DOHH2 (cell line): ENCODE measurements around the gene SYNE1.

Experiments
- H3F3A ChIP-seq: fragments of 200-600 bp; sonication (generic), shearing (Covaris generic); 2 replicates; pipeline ENCODE4 v1.6.0; 2016; ENCODE audit warnings: antibody characterized with exemption, mild to moderate bottlenecking; ENCODE audit not compliant: control insufficient read depth, insufficient read depth
- H3K27ac ChIP-seq: fragments of 200-600 bp; sonication (generic); 2 replicates; pipeline ENCODE4 v1.5.1; 2014; ENCODE audit warnings: low read depth, mild to moderate bottlenecking, low read length, moderate library complexity
- H3K27me3 ChIP-seq: fragments of 200-600 bp; sonication (generic); 2 replicates; pipeline ENCODE4 v1.6.1; 2014; ENCODE audit warnings: mild to moderate bottlenecking, low read length, mixed read lengths; ENCODE audit not compliant: control insufficient read depth
- H3K36me3 ChIP-seq: fragments of 200-600 bp; sonication (generic); 2 replicates; pipeline ENCODE4 v1.6.1; 2014; ENCODE audit warnings: mild to moderate bottlenecking, low read length, moderate library complexity, mixed read lengths; ENCODE audit not compliant: control insufficient read depth
- H3K4me1 ChIP-seq: fragments of 200-600 bp; sonication (generic); 2 replicates; pipeline ENCODE4 v1.6.1; 2014; ENCODE audit warnings: mild to moderate bottlenecking, low read length, mixed read lengths; ENCODE audit not compliant: control insufficient read depth
- H3K4me2 ChIP-seq: fragments of 200-600 bp; sonication (generic); 2 replicates; pipeline ENCODE4 v1.6.0; 2014; ENCODE audit warnings: mild to moderate bottlenecking, low read length, moderate library complexity
- H3K4me3 ChIP-seq: fragments of 200-600 bp; sonication (generic); 2 replicates; pipeline ENCODE4 v1.5.1; 2014; ENCODE audit warnings: mild to moderate bottlenecking, low read length, mixed read lengths
- H3K79me2 ChIP-seq: fragments of 200-600 bp; sonication (generic); 2 replicates; pipeline ENCODE4 v1.6.1; 2014; ENCODE audit warnings: mild to moderate bottlenecking, low read length, mixed read lengths; ENCODE audit not compliant: control insufficient read depth
- H3K9me2 ChIP-seq: fragments of 200-600 bp; sonication (generic); replicated peaks from 2 replicates; pipeline ENCODE4 v1.6.1; 2014; ENCODE audit warnings: mild to moderate bottlenecking, low read length, mixed read lengths; ENCODE audit not compliant: control insufficient read depth
- H3K9me3 ChIP-seq: fragments of 200-600 bp; sonication (generic); 2 replicates; pipeline ENCODE4 v1.6.1; 2014; ENCODE audit warnings: antibody characterized with exemption, low read length, mixed read lengths; ENCODE audit not compliant: control insufficient read depth, insufficient read depth
- H4K20me1 ChIP-seq: fragments of 200-600 bp; sonication (generic); 2 replicates; pipeline ENCODE4 v1.6.0; 2014; ENCODE audit warnings: low read depth, mild to moderate bottlenecking, antibody characterized with exemption, low read length, moderate library complexity; ENCODE audit not compliant: control insufficient read depth, insufficient read depth
- EZH2phosphoT487 ChIP-seq: fragments of 200-600 bp; sonication (generic); IDR thresholded peaks from 2 replicates; pipeline ENCODE4 v1.6.1; 2017; ENCODE audit warnings: borderline replicate concordance, mild to moderate bottlenecking, antibody characterized with exemption, low read length, moderate library complexity, mixed read lengths
- TF ChIP-seq, protein P1 (sequence below): fragments of 200-600 bp; sonication (generic); IDR thresholded peaks from one replicate; pipeline ENCODE4 v1.5.1; 2014; ENCODE audit warnings: antibody characterized with exemption, mild to moderate bottlenecking, low read depth, low read length; ENCODE audit not compliant: poor library complexity, severe bottlenecking

Gene SYNE1

DNA sequence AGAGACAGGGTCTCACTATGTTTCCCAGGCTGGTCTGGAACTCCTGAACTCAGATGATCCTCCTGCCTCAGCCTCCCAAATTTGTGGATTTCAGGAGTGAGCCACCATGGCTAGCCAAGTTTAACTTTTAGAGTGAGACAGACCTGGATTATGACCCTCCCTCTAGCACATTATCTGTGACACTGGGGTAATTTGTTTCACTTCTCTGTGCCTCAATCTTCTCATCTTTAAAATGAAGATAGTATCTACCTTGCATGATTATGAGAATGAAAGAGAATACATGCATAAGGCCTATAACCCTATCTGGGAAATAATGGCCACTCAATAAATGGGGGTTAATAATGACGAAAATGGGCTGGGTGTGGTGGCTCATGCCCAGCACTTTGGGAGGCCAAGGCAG lies 373.6 kb downstream of the SYNE1 start:
- H3K4me3 ChIP-seq, result no peak overlapping the region
- no peak overlapping the region for H3K4me2 ChIP-seq
- H3K27me3 ChIP-seq, result no peaks in the 10 kb centered on the region
- peaks cover under 1% of the 10 kb centered on the region; the same call in 1 of the 2 replicates for H3F3A ChIP-seq
- peaks cover 3% of the 10 kb centered on the region for H3K9me3 ChIP-seq
- TF ChIP-seq, protein P1, sequence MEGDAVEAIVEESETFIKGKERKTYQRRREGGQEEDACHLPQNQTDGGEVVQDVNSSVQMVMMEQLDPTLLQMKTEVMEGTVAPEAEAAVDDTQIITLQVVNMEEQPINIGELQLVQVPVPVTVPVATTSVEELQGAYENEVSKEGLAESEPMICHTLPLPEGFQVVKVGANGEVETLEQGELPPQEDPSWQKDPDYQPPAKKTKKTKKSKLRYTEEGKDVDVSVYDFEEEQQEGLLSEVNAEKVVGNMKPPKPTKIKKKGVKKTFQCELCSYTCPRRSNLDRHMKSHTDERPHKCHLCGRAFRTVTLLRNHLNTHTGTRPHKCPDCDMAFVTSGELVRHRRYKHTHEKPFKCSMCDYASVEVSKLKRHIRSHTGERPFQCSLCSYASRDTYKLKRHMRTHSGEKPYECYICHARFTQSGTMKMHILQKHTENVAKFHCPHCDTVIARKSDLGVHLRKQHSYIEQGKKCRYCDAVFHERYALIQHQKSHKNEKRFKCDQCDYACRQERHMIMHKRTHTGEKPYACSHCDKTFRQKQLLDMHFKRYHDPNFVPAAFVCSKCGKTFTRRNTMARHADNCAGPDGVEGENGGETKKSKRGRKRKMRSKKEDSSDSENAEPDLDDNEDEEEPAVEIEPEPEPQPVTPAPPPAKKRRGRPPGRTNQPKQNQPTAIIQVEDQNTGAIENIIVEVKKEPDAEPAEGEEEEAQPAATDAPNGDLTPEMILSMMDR, result no peak
- no peak for TF ChIP-seq EZH2phosphoT487
- H3K9me2 ChIP-seq, result no peaks in the 10 kb centered on the region
- no peaks in the 10 kb centered on the region for H4K20me1 ChIP-seq
- peaks cover 85% of the 10 kb centered on the region for H3K36me3 ChIP-seq
- H3K4me1 ChIP-seq, result no peaks in the 10 kb centered on the region
- H3K27ac ChIP-seq, result no peak overlapping the region
- no peaks in the 10 kb centered on the region for H3K79me2 ChIP-seq

DNA sequence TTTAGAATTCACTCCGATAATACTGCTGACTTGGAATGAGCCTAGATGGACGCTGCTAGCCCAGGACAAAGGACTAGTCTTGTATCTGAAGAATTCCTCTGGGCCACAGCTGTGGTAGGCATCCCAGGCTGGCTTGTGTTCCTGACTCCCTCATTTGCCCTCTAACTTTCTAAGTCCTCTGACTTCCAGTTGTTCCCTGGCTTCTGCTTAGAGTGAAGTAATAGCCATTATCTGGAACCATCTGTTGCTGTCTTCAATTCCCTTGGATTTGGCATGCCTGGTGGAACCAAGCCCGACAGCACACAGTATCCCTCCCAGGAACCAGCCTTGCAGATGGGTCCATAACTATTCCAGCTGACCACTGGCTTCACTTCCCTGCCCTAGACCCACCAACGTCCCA lies 376.0 kb downstream of the SYNE1 start:
- H3K36me3 ChIP-seq, result peaks cover 78% of the 10 kb centered on the region
- no peaks in the 10 kb centered on the region for H3K9me2 ChIP-seq
- H3K79me2 ChIP-seq, result no peaks in the 10 kb centered on the region
- H3K27ac ChIP-seq, result no peak overlapping the region
- no peak for TF ChIP-seq EZH2phosphoT487
- TF ChIP-seq, protein P1, result no peak
- H4K20me1 ChIP-seq, result no peaks in the 10 kb centered on the region
- H3K4me3 ChIP-seq, result no peak overlapping the region
- peaks cover 3% of the 10 kb centered on the region for H3K9me3 ChIP-seq
- H3F3A ChIP-seq, result no peaks in the 10 kb centered on the region
- no peaks in the 10 kb centered on the region for H3K27me3 ChIP-seq
- H3K4me1 ChIP-seq, result no peaks in the 10 kb centered on the region
- H3K4me2 ChIP-seq, result no peak overlapping the region

DNA sequence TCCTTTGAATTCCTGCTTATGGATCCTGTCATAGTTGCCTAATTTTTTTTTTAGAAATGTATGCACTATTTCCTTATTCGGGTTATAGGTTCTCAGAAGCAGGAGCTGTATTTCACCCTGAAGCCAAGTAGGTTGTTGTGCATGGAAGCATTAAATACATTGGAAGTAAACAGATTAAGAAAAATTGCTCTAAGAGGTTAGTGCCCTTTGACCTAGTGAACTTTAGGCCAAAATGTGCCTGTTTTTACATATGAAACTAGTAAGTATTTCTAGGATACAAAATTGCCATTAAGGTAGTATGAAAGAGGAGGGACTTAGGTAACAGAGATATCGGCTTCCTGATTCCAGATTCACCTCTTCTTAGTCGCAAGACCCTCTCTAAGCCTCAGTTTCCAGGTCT lies 377.9 kb downstream of the SYNE1 start:
- peaks cover 3% of the 10 kb centered on the region; the same call in 1 of the 2 replicates for H3K9me3 ChIP-seq
- peaks cover 80% of the 10 kb centered on the region for H3K36me3 ChIP-seq
- no peaks in the 10 kb centered on the region for H3K4me1 ChIP-seq
- H4K20me1 ChIP-seq, result no peaks in the 10 kb centered on the region
- TF ChIP-seq, protein P1, result no peak
- TF ChIP-seq EZH2phosphoT487, result no peak
- no peaks in the 10 kb centered on the region for H3K9me2 ChIP-seq
- no peak overlapping the region for H3K4me2 ChIP-seq
- H3F3A ChIP-seq, result no peaks in the 10 kb centered on the region
- H3K4me3 ChIP-seq, result no peak overlapping the region
- H3K27ac ChIP-seq, result no peak overlapping the region
- no peaks in the 10 kb centered on the region for H3K27me3 ChIP-seq
- H3K79me2 ChIP-seq, result no peaks in the 10 kb centered on the region

DNA sequence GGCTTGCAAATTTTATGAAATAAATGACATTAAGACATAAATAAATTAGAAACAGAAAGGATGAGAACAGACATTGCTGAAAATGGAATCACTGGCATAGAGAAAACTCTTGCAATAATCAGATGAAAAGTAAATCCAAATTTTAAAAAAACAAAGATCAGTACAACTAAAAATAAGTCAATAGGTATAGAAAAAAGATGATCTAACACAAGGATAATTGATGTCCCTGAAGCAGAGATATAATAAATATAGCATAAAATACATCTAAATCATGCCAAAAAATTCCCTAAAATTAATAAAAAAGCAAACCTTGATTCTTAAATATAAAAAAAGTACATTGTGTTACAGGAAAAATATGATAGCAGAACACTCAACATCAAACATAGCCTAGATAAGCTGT lies 379.6 kb downstream of the SYNE1 start:
- peaks cover 73% of the 10 kb centered on the region for H3K36me3 ChIP-seq
- no peak overlapping the region for H3K27ac ChIP-seq
- no peaks in the 10 kb centered on the region for H3K9me2 ChIP-seq
- H3K27me3 ChIP-seq, result no peaks in the 10 kb centered on the region
- no peaks in the 10 kb centered on the region for H3F3A ChIP-seq
- H3K9me3 ChIP-seq, result no peaks in the 10 kb centered on the region
- H3K4me1 ChIP-seq, result no peaks in the 10 kb centered on the region
- no peak for TF ChIP-seq EZH2phosphoT487
- TF ChIP-seq, protein P1, result no peak
- no peaks in the 10 kb centered on the region for H4K20me1 ChIP-seq
- H3K4me2 ChIP-seq, result no peak overlapping the region
- H3K4me3 ChIP-seq, result no peak overlapping the region
- H3K79me2 ChIP-seq, result no peaks in the 10 kb centered on the region
